Forelimb muscle (tissue), 1 donor: ENCODE data around the gene SEMA3C. TPM values are rescaled to one million over a fixed set of nuclear protein-coding genes. Genes with fewer than 3 reads are reported as not detected.
A peak's percentile ranks its signal among the peaks of the same experiment; 100 is the strongest.

Experiments used
- DNase-seq: peaks from one replicate; pipeline ENCODE4 v3.0.0-alpha.2; 2013; ENCODE audit warnings: low read depth
- polyA plus RNA-seq: library from polyadenylated mRNA; unstranded; fragments of 120-200 nt; gene quantifications from one replicate; pipeline ENCODE4 v1.2.1, GENCODE V29; 2013; ENCODE audit not compliant: insufficient read length

SEMA3C gene
- polyA plus RNA-seq, 1 donor: 139 TPM

DNA sequence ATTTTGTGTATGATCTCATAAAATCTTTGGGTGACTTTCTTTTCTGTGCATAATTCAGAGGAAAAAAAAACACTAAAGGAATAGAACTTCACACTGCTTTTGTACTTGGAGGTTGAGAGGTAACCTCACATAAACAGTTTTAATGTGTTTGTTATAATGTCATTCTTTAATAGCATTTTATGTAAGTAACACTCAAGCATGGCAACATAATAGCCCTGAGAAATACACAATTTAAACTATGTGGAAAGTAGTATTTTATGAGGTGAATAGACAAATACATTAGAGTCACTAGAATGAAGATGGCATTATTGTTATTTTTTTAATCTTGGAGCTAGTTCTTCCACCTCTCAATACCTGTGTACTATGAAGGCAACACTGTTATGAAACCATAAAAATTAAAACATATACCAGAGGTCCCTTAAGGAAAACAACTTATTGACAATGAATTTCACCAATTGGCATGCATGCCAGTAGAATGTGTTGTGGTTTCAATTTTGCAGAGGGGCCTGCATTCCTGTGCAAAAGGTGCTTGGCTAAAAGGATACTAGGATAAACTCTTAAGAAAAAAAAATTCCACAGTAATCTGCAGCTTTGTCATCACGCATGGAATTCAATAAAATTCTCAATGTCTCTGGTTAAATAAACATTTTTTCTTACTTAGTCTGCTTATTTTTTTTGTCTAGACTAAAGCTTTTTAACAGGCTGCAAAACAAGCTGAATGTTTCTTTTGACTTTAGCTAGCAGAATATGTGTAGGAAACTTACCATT, 177.9 kb downstream of the SEMA3C start:
- DNase-seq: no peak

DNA sequence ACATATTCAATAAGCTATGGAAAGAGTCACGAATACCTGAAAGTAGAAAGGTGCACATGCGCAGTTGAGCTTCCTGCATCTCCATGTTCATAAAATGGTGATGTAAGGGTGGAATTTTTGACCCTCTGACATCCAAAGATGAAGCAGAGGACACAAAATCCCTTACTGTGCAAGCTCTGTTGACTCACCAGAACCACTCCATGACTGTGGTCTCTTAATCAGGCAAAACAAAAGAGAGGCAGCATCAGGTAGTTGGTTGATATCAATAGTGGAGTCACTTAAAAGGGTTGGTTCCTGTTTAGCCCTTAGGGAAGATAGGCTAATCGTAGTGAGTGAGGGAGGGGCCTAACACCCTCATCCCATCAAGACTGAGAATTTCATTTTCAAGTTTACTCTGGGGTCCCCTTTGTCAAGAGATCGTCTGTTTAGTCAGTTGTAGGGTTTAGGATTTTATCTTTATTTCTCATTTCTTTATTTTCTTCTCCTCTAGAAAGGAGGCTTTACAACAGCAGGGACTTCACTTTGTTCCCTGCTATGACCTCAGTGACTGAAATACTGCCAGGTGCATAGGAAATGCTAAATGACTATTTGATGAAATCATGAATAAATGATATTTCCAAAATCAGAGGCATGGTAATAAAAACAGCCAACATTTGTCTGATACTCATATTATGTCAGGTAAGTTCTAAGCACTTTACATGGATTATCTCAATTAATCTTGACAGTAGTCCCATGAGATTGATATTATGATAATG, 182.3 kb downstream of the SEMA3C start:
- DNase-seq: no peak

DNA sequence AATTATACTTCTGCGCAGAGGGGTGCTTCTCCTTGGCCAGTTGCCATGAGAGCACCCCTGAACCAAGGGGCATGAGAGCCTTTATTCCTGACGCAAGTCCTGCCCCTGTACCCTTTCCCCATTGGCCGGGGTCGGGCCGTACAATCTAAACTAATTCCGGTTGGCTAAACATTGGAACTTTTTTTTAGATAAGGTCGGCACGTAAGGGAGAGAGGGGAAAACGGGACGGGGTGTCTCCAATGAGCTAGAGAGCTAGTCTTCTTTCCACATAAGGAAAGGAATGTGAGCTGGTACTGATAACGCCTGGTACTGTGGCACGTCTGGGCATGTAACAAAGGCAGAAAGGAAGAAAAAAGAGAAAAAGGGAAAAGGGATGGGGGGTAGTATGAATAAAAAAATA, 183.5 kb downstream of the SEMA3C start:
- DNase-seq: no peak

DNA sequence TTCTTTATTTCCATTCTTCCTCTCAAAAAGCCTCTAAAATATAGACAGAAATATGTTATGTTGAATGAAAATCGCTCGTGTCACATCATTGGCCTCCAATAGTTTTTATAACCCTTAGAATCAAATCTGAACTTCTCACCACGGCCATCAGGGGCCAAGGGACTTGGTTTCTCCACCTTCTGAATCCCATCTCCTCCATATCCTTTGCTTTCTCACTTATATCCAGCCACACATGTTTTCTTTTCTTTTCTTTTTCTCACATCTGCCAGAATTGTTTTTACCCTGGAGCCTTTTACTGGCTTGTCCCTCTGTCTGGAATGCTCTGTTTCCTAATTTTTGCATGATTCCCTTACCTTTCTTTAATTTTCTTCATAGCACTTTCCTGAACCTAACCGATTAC, 184.8 kb downstream of the SEMA3C start:
- no peak for DNase-seq

DNA sequence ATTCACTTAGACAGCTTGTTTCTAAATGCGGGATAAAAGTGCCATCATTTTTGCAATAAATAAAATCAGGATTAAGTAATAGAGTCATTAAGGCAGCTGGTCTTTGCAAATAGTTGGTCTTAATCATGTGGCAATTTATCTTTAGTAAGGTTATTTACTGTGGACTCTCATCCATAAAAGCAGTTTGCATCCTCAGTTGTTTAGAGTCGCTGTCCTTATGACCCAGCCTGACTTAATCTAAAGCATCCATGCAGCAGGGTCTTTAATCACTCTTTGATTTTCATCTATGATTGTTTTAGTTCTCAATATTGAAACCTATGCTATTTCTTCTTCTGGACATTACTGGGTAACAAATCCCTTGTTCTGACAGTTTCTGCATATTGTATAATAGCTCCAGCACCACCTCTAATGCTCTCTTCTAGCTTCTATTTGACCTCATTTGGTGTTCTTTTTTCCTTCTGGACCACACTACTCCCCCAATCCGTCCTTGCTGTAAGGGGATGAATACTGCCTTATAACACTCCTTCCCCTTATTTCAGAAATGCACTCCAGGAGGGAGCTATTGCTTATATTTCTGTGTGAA, 185.4 kb downstream of the SEMA3C start:
- no peak for DNase-seq

DNA sequence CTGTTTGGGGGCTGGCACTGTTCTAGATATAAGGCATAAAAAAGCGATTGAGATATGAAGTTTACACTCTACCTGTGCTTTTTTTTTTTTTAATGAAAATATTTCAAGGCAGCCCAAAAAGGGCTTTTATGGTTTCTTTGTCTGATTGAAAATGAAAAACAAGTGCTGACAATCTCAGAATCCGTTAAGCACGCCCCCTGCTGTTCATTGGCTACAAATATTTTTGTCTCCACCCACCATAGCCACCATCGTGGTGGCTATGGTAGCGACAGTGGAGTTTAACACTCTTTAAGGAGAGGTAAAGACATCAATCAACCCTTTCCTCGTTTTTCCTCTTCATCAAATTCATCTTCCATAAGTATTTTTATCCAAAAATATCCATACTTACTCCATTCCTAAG, 186.2 kb downstream of the SEMA3C start:
- DNase-seq: no peak

DNA sequence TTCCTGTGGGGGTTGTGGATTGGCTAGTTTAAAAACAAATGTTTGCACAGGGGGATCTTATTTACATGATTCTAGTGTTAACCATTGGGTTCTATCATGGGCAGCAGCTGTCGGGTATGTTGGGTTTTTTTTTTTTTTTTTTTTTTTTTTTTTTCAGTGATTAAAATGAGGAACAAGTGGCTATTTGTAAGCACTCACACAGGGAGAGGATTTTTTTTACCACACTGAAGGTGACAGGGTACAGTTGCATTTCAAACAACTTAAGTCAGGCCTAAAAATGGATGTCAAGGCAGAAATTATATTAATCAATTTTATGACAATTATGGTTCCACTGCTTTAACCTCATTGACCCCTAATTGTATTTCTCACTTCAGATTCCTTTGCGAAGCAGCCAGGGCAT, 187.6 kb downstream of the SEMA3C start:
- DNase-seq: no peak

DNA sequence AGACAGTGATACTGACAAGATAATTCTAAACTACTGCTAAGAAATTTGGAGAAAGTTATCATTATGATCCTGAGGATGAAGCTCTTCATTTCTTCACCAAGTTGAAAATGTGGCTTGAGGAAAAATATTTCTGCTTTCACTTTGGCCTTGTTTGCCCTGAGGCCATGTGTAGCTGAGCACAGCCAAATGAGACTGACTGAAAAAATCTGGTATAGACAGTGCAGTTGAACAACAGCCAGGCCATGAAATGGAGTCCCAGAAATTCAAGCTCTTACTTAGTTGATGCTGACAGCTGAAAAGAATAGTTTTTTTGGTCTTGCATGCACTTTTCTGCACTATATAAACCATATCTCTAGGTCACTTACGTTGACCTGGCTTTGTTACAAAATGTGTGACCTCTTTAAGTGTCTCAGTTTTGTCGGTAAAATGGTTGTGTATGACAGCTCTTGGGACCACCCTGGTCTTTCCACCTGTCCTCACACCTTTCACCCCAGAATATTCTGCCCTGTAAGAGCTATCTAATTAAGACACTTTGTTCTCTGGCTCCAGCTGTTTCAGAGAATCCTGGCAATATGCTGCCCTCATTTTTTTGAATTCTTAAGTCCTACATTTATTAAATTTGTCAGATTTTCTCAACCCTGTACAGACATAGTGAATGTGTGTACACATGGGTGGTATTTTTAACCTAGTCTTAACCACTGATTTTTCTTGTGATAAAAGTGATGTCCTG, 189.1 kb downstream of the SEMA3C start:
- peak; percentile 84 for DNase-seq

DNA sequence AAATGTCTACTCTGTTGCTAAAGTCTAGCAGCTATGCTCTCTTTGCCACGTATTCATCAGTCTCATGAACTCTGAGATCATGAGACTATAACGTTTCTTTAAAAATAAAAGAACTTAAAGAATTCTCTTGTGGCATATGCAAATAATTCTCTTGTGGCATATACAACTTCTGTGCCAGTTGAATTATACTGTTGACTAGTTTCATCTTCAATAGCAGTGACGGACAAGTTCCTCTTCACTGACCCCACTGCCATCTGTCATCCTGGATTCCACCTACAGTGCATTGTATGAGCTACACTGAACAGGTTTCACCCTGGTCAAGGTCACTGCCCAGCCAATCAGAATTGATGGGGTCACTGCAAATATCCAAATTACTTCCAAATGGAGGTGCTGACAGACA, 192.2 kb downstream of the SEMA3C start:
- no peak for DNase-seq

DNA sequence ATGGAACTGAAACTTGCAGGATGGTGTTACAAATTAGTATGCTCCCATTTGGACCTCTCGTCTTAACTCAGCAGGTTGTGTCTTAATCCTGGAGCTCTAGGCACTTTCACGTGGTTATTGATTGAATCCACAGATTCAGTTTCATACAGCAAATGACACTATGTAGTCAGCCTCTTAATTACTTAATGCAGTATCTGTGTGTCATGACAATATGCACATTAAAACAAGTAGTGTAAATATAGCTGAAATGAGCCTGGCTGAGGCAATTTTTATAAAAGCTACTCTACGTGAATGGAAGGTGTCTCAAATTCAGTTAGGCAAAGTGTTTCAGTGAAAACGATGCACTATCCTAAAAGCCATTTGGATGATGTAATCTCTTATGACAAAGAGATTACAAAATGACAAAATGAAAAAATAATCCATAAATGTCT, 193.7 kb downstream of the SEMA3C start:
- DNase-seq: no peak

DNA sequence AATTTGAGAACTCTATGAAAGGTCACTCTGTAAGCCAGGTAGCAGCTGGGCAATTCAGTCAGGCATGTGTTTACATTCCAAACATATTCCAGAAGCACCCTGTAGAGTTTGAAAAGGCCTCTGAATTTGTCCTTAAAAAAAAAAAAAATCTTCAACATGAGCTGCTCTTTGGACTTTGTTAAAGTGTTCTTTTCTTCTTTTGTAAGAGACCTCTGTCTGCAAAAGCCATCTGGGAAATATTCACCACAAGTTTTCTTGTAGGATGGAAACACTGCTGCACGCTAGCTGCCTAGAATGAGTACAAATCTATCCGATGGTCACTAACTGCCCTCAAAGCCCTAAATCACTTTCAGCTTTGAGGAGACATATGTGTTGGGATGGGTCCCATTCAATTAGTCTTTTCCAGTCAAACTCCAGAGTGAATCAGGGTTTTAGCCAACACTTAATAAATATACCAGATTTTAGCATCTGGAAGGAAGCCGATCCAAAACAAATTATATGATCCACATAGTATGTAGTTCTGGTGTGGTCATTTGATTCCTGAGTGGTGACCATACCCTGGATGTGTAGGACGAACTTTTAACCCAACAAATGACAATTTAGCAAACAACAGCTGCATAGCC, 194.5 kb downstream of the SEMA3C start:
- peak; percentile 96 for DNase-seq

DNA sequence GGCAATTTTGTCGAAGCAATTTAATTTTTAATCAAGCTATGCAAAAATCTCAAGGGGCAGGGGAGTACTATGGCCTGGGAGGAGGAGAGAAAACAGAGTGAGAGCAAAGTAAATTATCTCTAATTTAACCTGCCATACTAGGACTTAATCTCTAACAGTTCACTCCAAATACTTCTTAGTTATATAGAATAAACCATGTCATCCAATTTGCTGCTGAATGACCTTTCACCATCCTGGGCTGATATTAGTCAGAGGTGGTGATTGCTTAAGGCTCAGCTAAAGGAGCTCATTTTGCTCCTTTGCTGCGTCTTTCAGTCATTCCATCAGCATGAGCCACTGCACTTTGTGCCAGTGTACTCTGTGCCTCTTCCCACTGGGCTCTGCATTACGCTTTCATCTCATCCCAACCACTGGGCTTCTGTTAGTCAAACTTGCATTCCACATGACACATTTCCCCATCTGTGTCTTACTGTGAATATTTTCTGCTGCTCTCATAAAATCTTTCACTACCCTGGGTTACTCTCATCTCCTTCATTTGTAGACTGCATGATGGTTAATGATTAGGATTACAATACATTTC, 196.1 kb downstream of the SEMA3C start:
- DNase-seq: no peak

DNA sequence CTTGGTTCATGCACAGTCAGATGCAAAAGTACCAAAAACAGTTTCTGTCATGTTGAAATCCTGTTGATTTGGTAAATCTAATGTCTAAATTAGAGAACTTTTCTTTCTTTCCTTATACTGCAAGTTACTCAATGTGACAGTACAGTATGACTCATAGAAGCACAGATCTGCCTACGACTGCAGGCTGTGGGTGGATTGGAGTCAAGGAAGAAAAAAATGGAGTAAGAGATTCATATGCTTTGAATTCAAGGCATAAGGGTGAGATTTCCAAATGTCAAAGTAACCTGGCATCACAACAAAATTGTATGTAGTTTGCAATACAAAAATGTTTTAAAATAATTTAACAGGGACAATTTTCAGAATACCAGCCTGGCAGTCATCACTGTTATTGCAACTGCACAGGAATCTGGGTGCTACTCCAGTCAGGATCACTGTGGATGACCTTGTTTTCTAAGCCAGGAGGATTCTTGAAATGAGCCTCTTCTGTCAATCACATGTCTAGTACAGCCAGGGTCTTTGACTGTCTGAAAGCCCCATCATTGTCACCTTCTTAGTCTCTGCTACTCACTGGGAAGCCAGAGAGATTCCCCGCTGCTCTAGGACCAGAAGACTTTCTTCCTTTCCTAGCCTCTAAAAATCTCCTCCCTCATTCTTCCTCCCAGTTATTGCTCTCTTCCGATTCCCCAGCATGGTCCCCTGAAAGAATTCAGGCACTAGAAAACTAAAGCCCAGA, 196.8 kb downstream of the SEMA3C start:
- DNase-seq: no peak

DNA sequence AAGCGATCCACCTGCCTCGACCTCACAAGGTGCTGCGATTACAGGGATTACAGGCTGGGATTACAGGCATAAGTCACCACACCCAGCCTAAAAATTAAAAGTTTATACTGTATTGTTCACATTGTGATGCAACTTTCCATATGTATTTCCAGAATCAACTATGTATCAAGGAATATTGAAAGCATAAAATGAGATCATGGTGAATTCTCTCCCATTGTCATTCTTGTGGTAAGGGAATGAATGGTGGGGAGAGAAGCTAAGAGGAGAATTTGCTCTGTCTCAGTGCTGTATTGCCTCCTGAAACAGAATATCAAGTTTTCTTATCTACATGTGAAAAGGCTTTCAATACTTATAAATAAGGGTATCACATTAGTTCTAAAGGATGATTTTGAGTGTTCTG, 198.7 kb downstream of the SEMA3C start:
- no peak for DNase-seq

DNA sequence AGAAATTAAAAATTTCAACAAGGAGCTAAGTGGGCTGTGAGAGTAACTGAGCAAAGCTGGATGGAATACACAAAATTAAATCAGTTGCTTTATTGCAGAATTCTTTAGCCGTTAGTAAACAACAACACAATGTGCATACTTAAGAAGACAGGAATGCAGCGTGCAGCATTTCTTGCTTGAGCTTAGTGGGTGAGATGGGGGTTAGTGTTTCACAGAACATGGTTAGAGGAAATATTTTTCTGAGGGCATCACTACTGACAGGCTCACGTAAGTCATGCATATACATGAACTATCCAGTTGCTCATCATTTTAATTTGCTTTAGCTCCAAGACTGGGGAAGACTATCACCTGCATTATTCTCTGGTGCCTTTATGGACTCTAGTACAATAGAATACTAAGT, 199.6 kb downstream of the SEMA3C start:
- DNase-seq: no peak

DNA sequence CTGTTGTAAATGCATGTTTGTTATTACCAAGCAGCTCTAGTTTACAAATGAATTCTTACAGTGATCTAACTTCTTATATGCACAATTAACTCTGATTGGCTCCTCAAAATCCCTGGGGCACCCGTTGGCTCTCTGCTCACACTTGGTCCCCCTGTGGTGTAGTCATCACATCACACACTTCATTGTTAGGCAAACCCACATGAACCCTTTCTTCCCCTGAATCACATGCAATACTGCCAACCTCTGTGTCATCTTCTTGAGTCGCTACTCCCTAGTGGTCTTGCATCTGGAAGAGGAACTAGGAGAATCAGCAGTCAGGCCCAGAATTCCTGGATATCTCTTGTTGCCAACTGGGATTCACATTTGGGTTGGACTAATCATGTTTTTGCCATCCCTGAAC, 207.3 kb downstream of the SEMA3C start:
- peak; percentile 82 for DNase-seq

DNA sequence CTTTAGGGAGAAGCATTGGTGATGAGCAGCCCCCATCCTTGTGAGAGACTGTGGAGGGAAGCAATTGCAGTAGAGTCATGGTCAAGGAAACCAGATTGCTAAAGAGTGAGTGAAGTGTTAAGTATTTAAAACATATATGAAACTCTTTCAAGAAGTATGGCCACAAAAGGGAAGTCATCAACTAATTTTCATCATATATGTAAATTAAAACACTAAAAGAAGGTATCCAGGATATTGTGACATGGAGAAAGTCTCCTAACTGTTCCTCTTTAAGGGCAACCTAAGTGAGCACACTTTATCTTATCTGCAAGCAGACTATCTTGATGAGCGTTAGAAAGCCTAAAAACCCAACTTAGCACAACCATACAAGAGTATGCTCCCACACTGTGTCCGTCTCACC, 210.7 kb downstream of the SEMA3C start:
- DNase-seq: no peak

DNA sequence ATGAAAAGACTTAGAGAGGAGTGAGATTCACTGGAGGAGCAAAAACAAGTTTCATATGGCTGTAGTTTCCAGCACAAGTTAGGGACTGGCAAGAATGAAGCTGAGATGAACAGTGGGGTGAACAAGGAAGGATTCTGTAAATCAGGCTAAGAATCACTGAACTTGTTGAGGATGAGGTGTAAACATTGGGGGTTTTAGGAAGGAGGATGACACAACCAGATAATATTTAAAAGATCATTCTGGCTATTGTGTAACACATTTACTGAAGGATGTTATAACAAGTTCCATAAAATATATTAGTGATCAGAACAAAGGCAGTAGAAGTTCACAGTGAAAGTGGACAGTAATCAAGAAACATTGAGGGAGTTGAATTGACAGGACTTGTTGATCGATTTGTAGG, 211.5 kb downstream of the SEMA3C start:
- no peak for DNase-seq

DNA sequence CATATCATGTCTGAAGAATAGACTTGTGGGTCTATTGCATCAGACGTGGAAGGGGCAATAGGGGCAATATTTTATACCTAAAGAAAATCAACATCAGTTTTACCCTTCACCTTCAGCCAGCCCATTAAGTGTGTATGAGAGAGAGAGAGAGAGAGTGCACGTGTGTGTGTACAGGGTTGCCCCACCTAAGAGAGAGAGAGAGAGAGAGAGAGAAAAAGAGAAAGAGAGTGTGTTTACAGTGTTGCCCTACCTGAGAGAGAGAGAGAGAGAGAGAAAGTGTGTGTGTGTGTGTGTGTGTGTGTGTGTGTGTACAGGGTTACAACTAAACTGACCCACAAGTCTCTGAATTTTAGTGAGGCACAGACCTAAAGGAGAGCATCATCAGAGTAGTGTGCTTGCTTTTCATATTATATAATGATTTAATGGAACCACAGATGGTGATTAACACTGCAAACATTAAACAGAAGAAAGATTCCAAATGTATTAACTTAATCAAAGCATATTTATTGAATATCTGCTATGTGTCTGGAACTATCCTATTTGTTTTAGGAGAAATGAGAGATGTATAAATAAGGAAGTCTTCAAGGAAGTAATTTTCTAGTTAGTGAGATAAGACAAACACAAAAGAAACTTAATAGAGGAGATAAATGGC, 213.6 kb downstream of the SEMA3C start:
- DNase-seq: no peak

DNA sequence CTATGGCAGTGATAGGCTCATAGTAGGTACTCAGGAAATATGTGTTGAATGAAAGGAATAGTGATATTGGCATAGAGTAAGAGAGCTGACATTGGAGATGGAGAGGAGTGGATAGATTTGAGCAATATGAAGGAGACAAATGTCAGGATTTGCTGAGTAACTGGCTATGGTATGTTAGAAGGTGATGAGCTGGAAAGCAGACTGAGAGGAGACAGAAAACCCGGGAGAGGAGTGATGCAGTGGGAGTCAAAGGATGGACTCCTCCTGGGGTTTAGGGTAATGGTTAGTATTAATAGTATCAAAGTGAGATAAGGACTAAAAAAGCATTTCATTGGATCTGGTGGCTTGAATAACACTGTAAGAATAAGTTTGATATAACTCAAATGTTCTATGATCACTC, 215.6 kb downstream of the SEMA3C start:
- DNase-seq: no peak
